Endothelial cell (in vitro differentiated cells): ENCODE results near the gene DHX34. TPM values are rescaled to one million over a fixed set of nuclear protein-coding genes. Genes with fewer than 3 reads are reported as not detected.

Experiments used
- DNase-seq: peaks from one replicate; pipeline ENCODE4 v3.0.0; 2021; ENCODE audit warnings: low spot score
- H3K27ac Mint-ChIP-seq: one replicate; pipeline ENCODE4 v1.8.0; 2021; ENCODE audit warnings: mixed read lengths, inconsistent platforms; ENCODE audit not compliant: unreplicated experiment
- H3K27me3 Mint-ChIP-seq: one replicate; pipeline ENCODE4 v1.8.0; 2021; ENCODE audit warnings: mild to moderate bottlenecking, moderate library complexity, mixed read lengths, inconsistent platforms; ENCODE audit not compliant: unreplicated experiment
- H3K36me3 Mint-ChIP-seq: one replicate; pipeline ENCODE4 v1.8.0; 2021; ENCODE audit warnings: mild to moderate bottlenecking, low read depth, mixed read lengths, inconsistent platforms; ENCODE audit not compliant: unreplicated experiment
- H3K4me1 Mint-ChIP-seq: one replicate; pipeline ENCODE4 v1.8.0; 2021; ENCODE audit warnings: mild to moderate bottlenecking, mixed read lengths, inconsistent platforms; ENCODE audit not compliant: unreplicated experiment
- H3K4me3 Mint-ChIP-seq: one replicate; pipeline ENCODE4 v1.8.0; 2021; ENCODE audit warnings: mild to moderate bottlenecking, mixed read lengths, inconsistent platforms; ENCODE audit not compliant: unreplicated experiment
- H3K9me3 Mint-ChIP-seq: one replicate; pipeline ENCODE4 v1.8.0; 2021; ENCODE audit warnings: mixed read lengths, inconsistent platforms; ENCODE audit not compliant: unreplicated experiment
- CTCF ChIP-seq: fragments of 200-600 bp; sonication (generic); IDR thresholded peaks from one replicate; pipeline ENCODE4 v1.5.0; 2021; ENCODE audit warnings: antibody characterized with exemption; ENCODE audit not compliant: unreplicated experiment
- total RNA-seq: library from RNA; stranded (reverse); fragmentation: NEBNext Ultra II Directional; extraction: Animal tissue kit (Norgen Biotek cat#: 25700); gene quantifications from one replicate; pipeline ENCODE4 v1.2.1, GENCODE V29; 2021; ENCODE audit not compliant: unreplicated experiment

Gene DHX34
- total RNA-seq, 1 donor from 2014 or later, result 19.4 TPM

- no peak for DNase-seq
- Mint-ChIP-seq H3K9me3 (no peaks in the 10 kb centered on the region), H3K27me3 (peaks cover 14% of the 10 kb centered on the region), H3K4me1 (peaks cover 3% of the 10 kb centered on the region), H3K4me3 (no peak overlapping the region), H3K36me3 (no peaks in the 10 kb centered on the region), H3K27ac (no peak overlapping the region)
- TF ChIP-seq CTCF, result no peak
Observed at GRCh38 chr19:47429140-47429793, 80.2 kb downstream of the DHX34 start.

- Mint-ChIP-seq H3K9me3 (no peaks in the 10 kb centered on the region), H3K27me3 (peaks cover 12% of the 10 kb centered on the region), H3K36me3 (no peaks in the 10 kb centered on the region), H3K4me3 (peak overlapping the region; percentile 47), H3K4me1 (peaks cover 3% of the 10 kb centered on the region), H3K27ac (no peak overlapping the region)
- peak; percentile 26 for TF ChIP-seq CTCF
- no peak for DNase-seq
Observed at GRCh38 chr19:47430041-47430802, 81.1 kb downstream of the DHX34 start.

GRCh38 chr19:47432091-47432490, 83.0 kb downstream of the DHX34 start:
- TF ChIP-seq CTCF, result no peak

More at GRCh38 chr19:47432091-47432490, 83.0 kb downstream of the DHX34 start:
- H3K27ac Mint-ChIP-seq, result no peak overlapping the region
- peaks cover 10% of the 10 kb centered on the region for H3K27me3 Mint-ChIP-seq
- no peak overlapping the region for H3K4me3 Mint-ChIP-seq
- no peak for DNase-seq
- no peaks in the 10 kb centered on the region for H3K36me3 Mint-ChIP-seq
- H3K4me1 Mint-ChIP-seq, result peaks cover 5% of the 10 kb centered on the region
- H3K9me3 Mint-ChIP-seq, result no peaks in the 10 kb centered on the region

Other genes starting within 250 kb of the DHX34 start
- gene ZC3H4, start 235.5 kb upstream of the DHX34 start, total RNA-seq, result 56.7 TPM
- 134 TPM for gene SAE1, start 218.5 kb upstream of the DHX34 start, total RNA-seq
- 18.6 TPM for gene BBC3, start 118.1 kb upstream of the DHX34 start, total RNA-seq
- 28.0 TPM for gene CCDC9, start 92.8 kb upstream of the DHX34 start, total RNA-seq
- gene INAFM1, start 74.4 kb upstream of the DHX34 start, total RNA-seq, result 4.8 TPM
- 0.56 TPM for gene C5AR1, start 39.5 kb upstream of the DHX34 start, total RNA-seq
- 0.59 TPM for gene C5AR2, start 17.1 kb upstream of the DHX34 start, total RNA-seq
- gene MEIS3, start 70.2 kb downstream of the DHX34 start, total RNA-seq, result 2.7 TPM
- 0.80 TPM for gene SLC8A2, start 122.6 kb downstream of the DHX34 start, total RNA-seq
- 12.0 TPM for gene KPTN, start 134.9 kb downstream of the DHX34 start, total RNA-seq
- gene NAPA, start 165.7 kb downstream of the DHX34 start, total RNA-seq, result 77.8 TPM
- gene ZNF541, start 223.8 kb downstream of the DHX34 start, total RNA-seq, result not detected